GM18517 (cell line): Measurements from ENCODE around the gene VGLL3.
"Not testable (repeated sequence)": the region's sequence is repeated elsewhere in the genome, so short reads cannot be mapped to it uniquely, and the experiment has no call there.

Source experiments
- ATAC-seq: cut with Tn5 transposase; IDR thresholded peaks from one replicate; pipeline ENCODE4 v1.9.1; 2021; ENCODE audit warnings: mild to moderate bottlenecking, moderate library complexity; ENCODE audit not compliant: unreplicated experiment

The VGLL3 gene

GRCh38 chr3:86990734-86991481 is at the start of gene VGLL3:
Gene VGLL3, minus strand, starts transcription at chr3:86991149. Its CDS starts 406 bp downstream, at chr3:86990743.
- ATAC-seq, result no peak

GRCh38 chr3:87037652-87038051 is 46.7 kb upstream of the VGLL3 start:
- ATAC-seq, result no peak

GRCh38 chr3:87036671-87037070 is 45.7 kb upstream of the VGLL3 start:
- no peak for ATAC-seq

- ATAC-seq, result no peak
Observed at GRCh38 chr3:87035339-87035738, 44.4 kb upstream of the VGLL3 start.

GRCh38 chr3:87033205-87033604 is 42.3 kb upstream of the VGLL3 start:
- ATAC-seq, result no peak

GRCh38 chr3:87025661-87026645 is 35.0 kb upstream of the VGLL3 start:
- ATAC-seq, result no peak

GRCh38 chr3:87017370-87017769 is 26.4 kb upstream of the VGLL3 start:
- not testable (repeated sequence) for ATAC-seq

- no peak for ATAC-seq
Observed at GRCh38 chr3:87009271-87009670, 18.3 kb upstream of the VGLL3 start.

GRCh38 chr3:87006844-87007439 is 16.0 kb upstream of the VGLL3 start:
- ATAC-seq, result no peak

- ATAC-seq, result no peak
Observed at GRCh38 chr3:87004883-87005282, 13.9 kb upstream of the VGLL3 start.

- ATAC-seq, result no peak
Observed at GRCh38 chr3:87002346-87002745, 11.4 kb upstream of the VGLL3 start.

GRCh38 chr3:87001473-87002098 is 10.6 kb upstream of the VGLL3 start:
- ATAC-seq, result no peak

GRCh38 chr3:87000940-87001339 is 10.0 kb upstream of the VGLL3 start:
- no peak for ATAC-seq

- no peak for ATAC-seq
Observed at GRCh38 chr3:86998569-86998968, 7.6 kb upstream of the VGLL3 start.

- no peak for ATAC-seq
Observed at GRCh38 chr3:86996261-86996955, 5.5 kb upstream of the VGLL3 start.

GRCh38 chr3:86995537-86995936 is 4.6 kb upstream of the VGLL3 start:
- ATAC-seq, result no peak

- no peak for ATAC-seq
Observed at GRCh38 chr3:86993704-86994103, 2.8 kb upstream of the VGLL3 start.

GRCh38 chr3:86991840-86992435 is 989 bp upstream of the VGLL3 start:
- ATAC-seq, result no peak

- ATAC-seq, result no peak
Observed at GRCh38 chr3:86991482-86991815, 500 bp upstream of the VGLL3 start.
